Karpas-422 (cell line): Measurements from ENCODE around the gene RIPPLY3. TPM values are rescaled to one million over a fixed set of nuclear protein-coding genes. Genes with fewer than 3 reads are reported as not detected.
"Not testable (repeated sequence)": the region's sequence is repeated elsewhere in the genome, so short reads cannot be mapped to it uniquely, and the experiment has no call there.

Experiments
- DNase-seq: peaks from one replicate; pipeline ENCODE4 v3.0.0-alpha.2; 2015
- H2AFZ ChIP-seq: fragments of 200-600 bp; sonication (generic); 2 replicates; pipeline ENCODE4 v1.6.1; 2014; ENCODE audit warnings: antibody characterized with exemption, low read length, mixed read lengths
- H3K27ac ChIP-seq: fragments of 200-600 bp; sonication (generic); 2 replicates; pipeline ENCODE4 v1.5.1; 2014; ENCODE audit warnings: mild to moderate bottlenecking, low read length, moderate library complexity
- H3K27me3 ChIP-seq: fragments of 200-600 bp; sonication (generic); 2 replicates; pipeline ENCODE4 v1.6.1; 2014; ENCODE audit warnings: low read length, mixed read lengths
- H3K36me3 ChIP-seq: fragments of 200-600 bp; sonication (generic); 2 replicates; pipeline ENCODE4 v1.6.1; 2014; ENCODE audit warnings: low read length, mixed read lengths; ENCODE audit not compliant: insufficient read depth
- H3K4me1 ChIP-seq: fragments of 200-600 bp; sonication (generic); 2 replicates; pipeline ENCODE4 v1.6.1; 2014; ENCODE audit warnings: mild to moderate bottlenecking, low read length, mixed read lengths
- H3K4me2 ChIP-seq: fragments of 200-600 bp; sonication (generic); 2 replicates; pipeline ENCODE4 v1.6.1; 2014; ENCODE audit warnings: low read length, low read depth, mild to moderate bottlenecking; ENCODE audit not compliant: poor library complexity, severe bottlenecking
- H3K4me3 ChIP-seq: fragments of 200-600 bp; sonication (generic); 2 replicates; pipeline ENCODE4 v1.5.1; 2014; ENCODE audit warnings: mild to moderate bottlenecking, antibody characterized with exemption, low read length, mixed read lengths
- H3K79me2 ChIP-seq: fragments of 200-600 bp; sonication (generic); 2 replicates; pipeline ENCODE4 v1.6.1; 2014; ENCODE audit warnings: mild to moderate bottlenecking, low read length, mixed read lengths
- H3K9ac ChIP-seq: fragments of 200-600 bp; sonication (generic); 2 replicates; pipeline ENCODE4 v1.6.0; 2014; ENCODE audit warnings: low read length
- H3K9me2 ChIP-seq: fragments of 200-600 bp; sonication (generic), shearing (Covaris generic); replicated peaks from 2 replicates; pipeline ENCODE4 v1.6.0; 2014; ENCODE audit warnings: mild to moderate bottlenecking, low read length, moderate library complexity; ENCODE audit not compliant: insufficient read depth
- H3K9me3 ChIP-seq: fragments of 300-700, 200-600 bp; sonication (generic); 2 replicates; pipeline ENCODE4 v1.6.1; 2014; ENCODE audit warnings: low read length, mixed read lengths
- H4K20me1 ChIP-seq: fragments of 200-600 bp; sonication (generic); 2 replicates; pipeline ENCODE4 v1.6.1; 2014; ENCODE audit warnings: mild to moderate bottlenecking, antibody characterized with exemption, low read length, low read depth; ENCODE audit not compliant: insufficient read depth
- total RNA-seq: library from RNA; depleted of rRNA; stranded (reverse); fragments of >200 nt; shearing (Covaris generic); gene quantifications from 2 replicates; pipeline ENCODE4 v1.2.3, GENCODE V29; 2014; ENCODE audit warnings: low replicate concordance

Gene RIPPLY3
- total RNA-seq, 1 experiment from 2014 or later, result not detected

DNA sequence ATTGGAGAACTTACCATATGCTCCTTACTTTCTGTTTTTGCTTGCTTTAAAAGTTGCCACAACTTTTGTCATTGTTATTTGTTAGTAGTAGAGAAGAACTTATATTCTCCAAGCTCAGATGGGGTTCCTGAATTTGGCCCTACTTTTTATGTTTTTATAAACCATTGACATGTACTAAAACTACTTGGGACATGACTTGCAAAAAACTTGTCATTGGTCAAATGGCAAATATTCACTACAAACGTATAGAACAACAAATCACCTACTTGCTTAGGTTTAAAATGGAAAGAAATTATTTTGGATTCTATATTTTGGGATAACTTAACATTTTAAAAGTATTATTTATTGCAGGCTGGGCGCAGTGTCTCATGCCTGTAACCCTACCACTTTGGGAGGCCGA lies 33.7 kb downstream of the RIPPLY3 start:
- DNase-seq, result no peak
- H3K27ac ChIP-seq, result no peak overlapping the region
- no peaks in the 10 kb centered on the region for H4K20me1 ChIP-seq
- no peaks in the 10 kb centered on the region for H3K9me3 ChIP-seq
- no peaks in the 10 kb centered on the region for H3K9me2 ChIP-seq
- no peak overlapping the region for H3K4me3 ChIP-seq
- no peak overlapping the region for H2AFZ ChIP-seq
- H3K9ac ChIP-seq, result no peak overlapping the region
- H3K4me2 ChIP-seq, result no peak overlapping the region
- H3K79me2 ChIP-seq, result no peaks in the 10 kb centered on the region
- no peaks in the 10 kb centered on the region for H3K27me3 ChIP-seq
- H3K36me3 ChIP-seq, result no peaks in the 10 kb centered on the region
- no peaks in the 10 kb centered on the region for H3K4me1 ChIP-seq

GRCh38 chr21:37041706-37042271 lies 35.3 kb downstream of the RIPPLY3 start:
- no peaks in the 10 kb centered on the region for H3K36me3 ChIP-seq
- no peaks in the 10 kb centered on the region for H3K9me2 ChIP-seq
- H2AFZ ChIP-seq, result no peak overlapping the region
- H3K9me3 ChIP-seq, result no peaks in the 10 kb centered on the region
- H4K20me1 ChIP-seq, result no peaks in the 10 kb centered on the region
- no peaks in the 10 kb centered on the region for H3K4me1 ChIP-seq
- H3K79me2 ChIP-seq, result no peaks in the 10 kb centered on the region
- no peak overlapping the region for H3K9ac ChIP-seq
- H3K4me3 ChIP-seq, result no peak overlapping the region
- no peak for DNase-seq
- H3K4me2 ChIP-seq, result no peak overlapping the region
- H3K27ac ChIP-seq, result no peak overlapping the region
- no peaks in the 10 kb centered on the region for H3K27me3 ChIP-seq

DNA sequence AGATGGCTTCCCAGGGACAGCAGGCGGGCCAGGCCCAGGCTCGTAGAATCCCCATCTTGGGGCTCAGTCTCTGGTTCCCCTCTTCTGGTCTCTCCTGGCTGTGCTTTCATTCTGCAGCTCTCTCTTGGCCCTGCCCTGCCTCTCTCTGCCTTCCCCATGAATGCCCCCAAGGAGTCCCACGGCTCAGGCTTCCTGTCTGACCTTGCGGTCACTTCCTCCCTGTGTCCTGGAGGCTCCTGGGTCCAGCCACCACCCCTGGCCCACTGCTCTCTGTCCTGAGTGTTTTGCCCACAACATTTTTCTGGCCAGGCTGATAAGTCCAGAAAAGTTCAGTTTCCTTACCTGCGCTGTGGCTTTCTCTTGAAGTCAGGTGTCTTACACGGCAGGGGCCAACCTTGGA lies 37.3 kb downstream of the RIPPLY3 start:
- no peak overlapping the region for H3K4me2 ChIP-seq
- no peaks in the 10 kb centered on the region for H3K9me3 ChIP-seq
- no peaks in the 10 kb centered on the region for H4K20me1 ChIP-seq
- no peaks in the 10 kb centered on the region for H3K4me1 ChIP-seq
- H3K27ac ChIP-seq, result no peak overlapping the region
- no peak overlapping the region for H3K4me3 ChIP-seq
- no peaks in the 10 kb centered on the region for H3K36me3 ChIP-seq
- no peaks in the 10 kb centered on the region for H3K79me2 ChIP-seq
- H3K27me3 ChIP-seq, result no peaks in the 10 kb centered on the region
- no peaks in the 10 kb centered on the region for H3K9me2 ChIP-seq
- no peak overlapping the region for H3K9ac ChIP-seq
- H2AFZ ChIP-seq, result no peak overlapping the region
- DNase-seq, result no peak

DNA sequence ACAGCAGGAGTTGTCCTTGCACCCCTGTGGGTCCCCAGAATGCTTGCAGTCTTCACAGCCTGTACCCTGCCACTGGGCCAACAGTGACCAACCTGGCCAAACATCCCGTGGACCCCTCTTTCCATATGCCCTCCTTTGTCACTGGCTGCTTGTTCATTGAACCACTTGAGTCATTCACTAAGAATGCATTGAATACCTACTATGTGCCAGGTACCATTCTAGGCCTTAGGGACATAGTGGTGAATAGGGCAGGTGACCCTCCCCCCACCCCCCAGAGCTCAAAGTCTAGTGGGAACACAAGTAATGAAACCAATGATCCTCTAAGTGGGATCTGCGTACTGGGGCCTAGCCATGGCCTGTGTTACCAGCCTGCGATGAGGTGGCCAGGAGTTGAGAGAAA lies 38.1 kb downstream of the RIPPLY3 start:
- no peak overlapping the region for H3K9ac ChIP-seq
- no peaks in the 10 kb centered on the region for H3K9me3 ChIP-seq
- H3K9me2 ChIP-seq, result no peaks in the 10 kb centered on the region
- H3K4me3 ChIP-seq, result no peak overlapping the region
- H3K4me2 ChIP-seq, result no peak overlapping the region
- no peaks in the 10 kb centered on the region for H3K79me2 ChIP-seq
- no peaks in the 10 kb centered on the region for H3K36me3 ChIP-seq
- H3K4me1 ChIP-seq, result no peaks in the 10 kb centered on the region
- H3K27ac ChIP-seq, result no peak overlapping the region
- H2AFZ ChIP-seq, result no peak overlapping the region
- H3K27me3 ChIP-seq, result no peaks in the 10 kb centered on the region
- no peak for DNase-seq
- no peaks in the 10 kb centered on the region for H4K20me1 ChIP-seq

- Histone ChIP-seq H3K27ac (no peak overlapping the region), H3K4me3 (no peak overlapping the region), H4K20me1 (no peaks in the 10 kb centered on the region), H3K27me3 (no peaks in the 10 kb centered on the region), H2AFZ (no peak overlapping the region), H3K9ac (no peak overlapping the region), H3K36me3 (no peaks in the 10 kb centered on the region), H3K79me2 (no peaks in the 10 kb centered on the region), H3K9me2 (no peaks in the 10 kb centered on the region), H3K4me2 (no peak overlapping the region), H3K9me3 (no peaks in the 10 kb centered on the region), H3K4me1 (no peaks in the 10 kb centered on the region)
- no peak for DNase-seq
These were observed 38.6 kb downstream of the RIPPLY3 start for GRCh38 chr21:37045149-37045548.

GRCh38 chr21:37045556-37045955 lies 39.1 kb downstream of the RIPPLY3 start:
- H3K4me3 ChIP-seq, result no peak overlapping the region
- no peak overlapping the region for H3K27ac ChIP-seq
- no peaks in the 10 kb centered on the region for H3K4me1 ChIP-seq
- DNase-seq, result no peak
- H3K9me2 ChIP-seq, result no peaks in the 10 kb centered on the region
- no peaks in the 10 kb centered on the region for H3K36me3 ChIP-seq
- no peaks in the 10 kb centered on the region for H3K9me3 ChIP-seq
- no peaks in the 10 kb centered on the region for H4K20me1 ChIP-seq
- no peak overlapping the region for H3K9ac ChIP-seq
- H2AFZ ChIP-seq, result no peak overlapping the region
- H3K79me2 ChIP-seq, result no peaks in the 10 kb centered on the region
- H3K4me2 ChIP-seq, result no peak overlapping the region
- no peaks in the 10 kb centered on the region for H3K27me3 ChIP-seq

GRCh38 chr21:37047079-37047478 lies 40.6 kb downstream of the RIPPLY3 start:
- no peak overlapping the region for H3K4me3 ChIP-seq
- no peak overlapping the region for H3K9ac ChIP-seq
- H3K9me3 ChIP-seq, result no peaks in the 10 kb centered on the region
- no peak overlapping the region for H3K27ac ChIP-seq
- H2AFZ ChIP-seq, result no peak overlapping the region
- H3K9me2 ChIP-seq, result no peaks in the 10 kb centered on the region
- H4K20me1 ChIP-seq, result no peaks in the 10 kb centered on the region
- no peaks in the 10 kb centered on the region for H3K4me1 ChIP-seq
- no peaks in the 10 kb centered on the region for H3K36me3 ChIP-seq
- no peak overlapping the region for H3K4me2 ChIP-seq
- no peaks in the 10 kb centered on the region for H3K79me2 ChIP-seq
- no peak for DNase-seq
- no peaks in the 10 kb centered on the region for H3K27me3 ChIP-seq

GRCh38 chr21:37049741-37050140 lies 43.2 kb downstream of the RIPPLY3 start:
- H3K36me3 ChIP-seq, H3K9ac ChIP-seq: not testable (repeated sequence)

More at GRCh38 chr21:37049741-37050140, 43.2 kb downstream of the RIPPLY3 start:
- not testable (repeated sequence) for H2AFZ ChIP-seq, H3K79me2 ChIP-seq, H4K20me1 ChIP-seq, H3K4me2 ChIP-seq, H3K9me3 ChIP-seq, DNase-seq, H3K4me3 ChIP-seq, H3K9me2 ChIP-seq, H3K27me3 ChIP-seq, H3K27ac ChIP-seq, H3K4me1 ChIP-seq
